Fibroblast of mammary gland (primary cell): ENCODE results near the gene GMDS.

Experiments
- DNase-seq: peaks from one replicate; pipeline ENCODE4 v3.0.0-alpha.2; 2010; ENCODE audit warnings: low read depth
- H3K4me3 ChIP-seq: 2 replicates; pipeline ENCODE4 v1.5.1; 2011; ENCODE audit warnings: low read depth, mild to moderate bottlenecking, low read length, moderate library complexity; ENCODE audit not compliant: control insufficient read depth
- TF ChIP-seq, protein P1 (sequence below): conservative IDR thresholded peaks from 2 replicates; pipeline ENCODE4 v1.5.1; 2011; ENCODE audit warnings: low read depth, low read length, inconsistent platforms; ENCODE audit not compliant: control insufficient read depth, insufficient read depth

Gene GMDS

DNA sequence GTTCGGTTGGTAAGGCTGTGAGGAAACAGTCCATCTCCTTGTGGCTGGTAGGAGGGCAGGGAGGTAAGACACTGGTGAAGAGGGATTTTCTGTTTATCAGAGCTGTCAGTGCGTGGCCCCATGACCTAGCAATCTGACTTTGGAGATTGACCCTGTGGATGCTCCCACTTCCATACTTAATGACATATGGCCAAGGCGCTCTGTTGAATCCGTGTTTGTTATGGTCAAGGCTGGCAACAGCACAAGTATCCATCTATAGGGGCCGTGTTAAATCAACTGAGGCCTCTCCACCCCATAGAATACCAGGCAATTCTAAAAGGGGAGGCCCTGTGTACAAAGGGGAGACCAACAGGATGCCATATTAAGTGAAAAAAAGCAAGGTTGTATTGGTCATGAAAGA, 661.3 kb downstream of the GMDS start:
- DNase-seq = no peak
- TF ChIP-seq, protein P1, sequence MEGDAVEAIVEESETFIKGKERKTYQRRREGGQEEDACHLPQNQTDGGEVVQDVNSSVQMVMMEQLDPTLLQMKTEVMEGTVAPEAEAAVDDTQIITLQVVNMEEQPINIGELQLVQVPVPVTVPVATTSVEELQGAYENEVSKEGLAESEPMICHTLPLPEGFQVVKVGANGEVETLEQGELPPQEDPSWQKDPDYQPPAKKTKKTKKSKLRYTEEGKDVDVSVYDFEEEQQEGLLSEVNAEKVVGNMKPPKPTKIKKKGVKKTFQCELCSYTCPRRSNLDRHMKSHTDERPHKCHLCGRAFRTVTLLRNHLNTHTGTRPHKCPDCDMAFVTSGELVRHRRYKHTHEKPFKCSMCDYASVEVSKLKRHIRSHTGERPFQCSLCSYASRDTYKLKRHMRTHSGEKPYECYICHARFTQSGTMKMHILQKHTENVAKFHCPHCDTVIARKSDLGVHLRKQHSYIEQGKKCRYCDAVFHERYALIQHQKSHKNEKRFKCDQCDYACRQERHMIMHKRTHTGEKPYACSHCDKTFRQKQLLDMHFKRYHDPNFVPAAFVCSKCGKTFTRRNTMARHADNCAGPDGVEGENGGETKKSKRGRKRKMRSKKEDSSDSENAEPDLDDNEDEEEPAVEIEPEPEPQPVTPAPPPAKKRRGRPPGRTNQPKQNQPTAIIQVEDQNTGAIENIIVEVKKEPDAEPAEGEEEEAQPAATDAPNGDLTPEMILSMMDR = no peak
- H3K4me3 ChIP-seq = no peak overlapping the region

- H3K4me3 ChIP-seq = no peak overlapping the region
- TF ChIP-seq, protein P1 = no peak
- no peak for DNase-seq
Measured at GRCh38 chr6:1581120-1581991, 664.0 kb downstream of the GMDS start.

DNA sequence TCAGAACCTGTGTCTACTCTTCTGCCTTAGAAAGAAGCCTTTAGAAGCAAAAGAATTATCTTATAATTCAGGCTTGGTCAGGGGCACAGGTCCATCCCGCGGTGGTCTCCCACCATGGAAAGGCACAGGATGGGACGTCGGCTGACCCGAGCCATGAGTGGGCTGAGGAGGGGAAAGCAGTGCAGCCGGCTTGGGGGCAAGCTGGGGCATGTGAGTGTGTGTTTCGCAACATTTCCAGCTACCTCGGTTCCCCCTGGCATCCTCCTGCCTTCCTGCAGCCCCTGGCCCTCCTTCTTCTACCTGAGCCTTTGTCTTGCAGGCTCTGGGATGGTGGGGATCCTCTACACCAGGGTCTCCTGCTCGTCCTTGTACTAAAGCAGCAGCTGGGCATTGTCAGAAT, 664.8 kb downstream of the GMDS start:
- H3K4me3 ChIP-seq = no peak overlapping the region
- TF ChIP-seq, protein P1 = no peak
- DNase-seq = no peak

- DNase-seq = peak; percentile 51
- TF ChIP-seq, protein P1 = no peak
- H3K4me3 ChIP-seq = no peak overlapping the region
Measured at GRCh38 chr6:1580109-1580508, 665.3 kb downstream of the GMDS start.

GRCh38 chr6:1579096-1579495, 666.3 kb downstream of the GMDS start:
- no peak for DNase-seq
- H3K4me3 ChIP-seq = no peak overlapping the region
- TF ChIP-seq, protein P1 = no peak

GRCh38 chr6:1577896-1578745, 667.3 kb downstream of the GMDS start:
- no peak overlapping the region for H3K4me3 ChIP-seq
- TF ChIP-seq, protein P1 = no peak
- DNase-seq = no peak
